Stimulated activated CD4-positive, alpha-beta T cell treated with anti-CD3 and anti-CD28 coated beads, Interleukin-12 subunit alpha, Interleukin-12 subunit beta, amount 100 ng/mL, for 24 hours (primary cell): Measurements from ENCODE around the gene HOXD12.

Experiments used
- DNase-seq, 2 experiments: peaks; one replicate each; pipeline ENCODE4 v3.0.0-alpha.2; 2020; ENCODE audit warnings: low read depth in 2 of 2

Gene HOXD12

DNA sequence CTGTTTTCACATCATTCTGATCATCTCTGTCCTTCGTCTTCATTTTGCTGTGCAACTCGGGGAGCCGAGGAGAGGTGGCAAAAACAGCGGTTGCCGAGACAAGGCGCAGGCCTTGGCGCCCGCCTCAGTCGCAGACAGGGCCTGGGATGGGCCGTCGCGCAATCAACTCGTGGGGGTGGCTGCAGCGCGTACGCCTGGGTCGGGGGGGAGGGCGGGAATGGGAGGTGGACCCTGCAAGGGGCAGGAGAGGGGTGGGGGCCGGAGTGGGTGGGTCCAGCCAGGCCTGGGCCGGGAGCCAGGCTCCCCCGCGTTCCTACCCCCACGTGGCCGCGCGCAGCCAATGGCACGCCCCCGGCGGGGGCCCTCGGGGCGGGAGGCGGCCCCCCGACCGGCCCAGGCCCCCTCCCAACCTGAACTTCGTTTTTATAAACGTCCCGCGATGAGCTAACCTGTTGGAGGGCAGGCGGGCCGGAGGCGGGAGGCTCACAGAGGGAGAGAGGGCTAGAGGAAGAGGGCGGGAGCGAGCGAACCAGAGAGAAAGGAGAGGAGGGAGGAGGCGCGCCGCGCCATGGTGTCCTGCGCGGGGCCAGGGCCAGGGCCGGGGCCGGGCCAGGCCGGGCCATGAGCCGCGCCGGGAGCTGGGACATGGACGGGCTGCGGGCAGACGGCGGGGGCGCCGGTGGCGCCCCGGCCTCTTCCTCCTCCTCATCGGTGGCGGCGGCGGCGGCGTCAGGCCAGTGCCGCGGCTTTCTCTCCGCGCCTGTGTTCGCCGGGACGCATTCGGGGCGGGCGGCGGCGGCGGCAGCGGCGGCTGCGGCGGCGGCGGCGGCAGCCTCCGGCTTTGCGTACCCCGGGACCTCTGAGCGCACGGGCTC, 7.1 kb upstream of the HOXD12 start, which contains the start of gene HOXD13:
TSS of gene HOXD13 (plus strand) at position 452 of the 875 bp plus-strand sequence. CDS start at position 622, 170 bp downstream.
- no peak for DNase-seq

GRCh38 chr2:176093145-176093897, 6.3 kb upstream of the HOXD12 start:
- DNase-seq, result no peak

DNA sequence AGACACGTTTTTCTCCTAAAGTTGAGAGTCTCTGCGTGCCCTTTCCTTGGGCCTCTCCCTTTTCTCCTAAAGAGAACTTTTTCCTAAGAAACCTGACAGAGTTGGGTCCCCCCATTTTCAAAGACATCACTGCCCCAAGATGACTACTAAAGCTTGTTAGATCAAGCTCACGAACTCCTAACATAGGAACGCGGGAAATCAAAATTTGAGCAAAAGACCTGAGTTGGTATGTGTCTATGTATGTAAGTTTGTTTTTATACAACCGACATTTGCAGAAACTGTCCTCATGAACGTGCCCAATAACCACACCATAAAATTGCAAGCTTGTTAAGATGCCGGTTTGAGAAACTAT, 5.7 kb upstream of the HOXD12 start:
- no peak for DNase-seq

DNA sequence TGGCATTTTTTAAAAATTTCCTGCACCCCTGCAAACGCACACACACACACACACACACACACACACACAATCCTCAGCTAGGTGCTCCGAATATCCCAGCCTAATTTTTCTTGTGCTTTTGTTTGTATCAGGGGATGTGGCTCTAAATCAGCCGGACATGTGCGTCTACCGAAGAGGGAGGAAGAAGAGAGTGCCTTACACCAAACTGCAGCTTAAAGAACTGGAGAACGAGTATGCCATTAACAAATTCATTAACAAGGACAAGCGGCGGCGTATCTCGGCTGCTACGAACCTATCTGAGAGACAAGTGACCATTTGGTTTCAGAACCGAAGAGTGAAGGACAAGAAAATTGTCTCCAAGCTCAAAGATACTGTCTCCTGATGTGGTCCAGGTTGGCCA, 5.2 kb upstream of the HOXD12 start:
- no peak for DNase-seq

GRCh38 chr2:176095421-176095820, 4.2 kb upstream of the HOXD12 start:
- no peak for DNase-seq

GRCh38 chr2:176096243-176096985, 3.2 kb upstream of the HOXD12 start:
- DNase-seq, result no peak

- peak; percentile 32 to 37 for DNase-seq
These were observed 2.4 kb upstream of the HOXD12 start for GRCh38 chr2:176096986-176097819.

- no peak for DNase-seq
These were observed 1.7 kb upstream of the HOXD12 start for GRCh38 chr2:176097820-176098365.

DNA sequence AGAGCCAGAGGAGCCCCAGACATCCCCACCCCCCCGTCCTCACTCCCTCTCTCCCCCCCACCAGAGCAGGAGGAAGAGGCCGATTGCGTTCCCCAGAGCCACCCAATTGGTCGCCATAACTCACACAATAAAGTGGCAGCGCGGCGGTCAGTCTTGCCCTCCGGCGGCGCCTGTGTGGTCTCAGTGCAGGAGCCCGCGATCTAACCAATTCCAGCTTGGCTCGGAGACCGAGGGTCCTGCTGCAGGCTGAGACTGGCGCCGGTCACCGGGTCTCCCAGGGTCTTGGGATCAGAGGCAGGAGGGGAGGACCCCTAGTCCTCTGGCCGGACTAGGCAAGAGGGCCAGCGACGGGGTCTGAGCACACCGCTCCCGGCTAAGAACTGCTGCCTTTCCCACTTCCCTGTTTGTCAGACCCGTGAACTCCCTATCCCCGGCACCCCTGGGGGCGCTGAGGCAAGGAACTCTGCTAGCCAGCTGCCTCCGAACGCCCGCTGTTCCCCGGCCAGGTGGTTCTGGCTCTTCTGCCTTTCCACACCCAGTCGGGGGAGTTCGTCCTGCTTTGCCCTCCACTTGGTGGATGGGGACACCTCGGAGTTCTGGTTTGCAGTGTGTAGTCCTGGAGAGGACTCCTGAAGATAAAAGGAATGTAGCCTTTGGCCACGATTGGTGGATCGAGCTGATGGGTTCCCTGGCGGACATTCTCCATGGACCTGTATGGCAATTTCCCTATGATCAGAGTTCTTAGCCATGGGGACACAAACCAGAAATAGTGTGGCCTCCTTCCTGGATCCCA, 1.0 kb upstream of the HOXD12 start:
- no peak for DNase-seq

DNA sequence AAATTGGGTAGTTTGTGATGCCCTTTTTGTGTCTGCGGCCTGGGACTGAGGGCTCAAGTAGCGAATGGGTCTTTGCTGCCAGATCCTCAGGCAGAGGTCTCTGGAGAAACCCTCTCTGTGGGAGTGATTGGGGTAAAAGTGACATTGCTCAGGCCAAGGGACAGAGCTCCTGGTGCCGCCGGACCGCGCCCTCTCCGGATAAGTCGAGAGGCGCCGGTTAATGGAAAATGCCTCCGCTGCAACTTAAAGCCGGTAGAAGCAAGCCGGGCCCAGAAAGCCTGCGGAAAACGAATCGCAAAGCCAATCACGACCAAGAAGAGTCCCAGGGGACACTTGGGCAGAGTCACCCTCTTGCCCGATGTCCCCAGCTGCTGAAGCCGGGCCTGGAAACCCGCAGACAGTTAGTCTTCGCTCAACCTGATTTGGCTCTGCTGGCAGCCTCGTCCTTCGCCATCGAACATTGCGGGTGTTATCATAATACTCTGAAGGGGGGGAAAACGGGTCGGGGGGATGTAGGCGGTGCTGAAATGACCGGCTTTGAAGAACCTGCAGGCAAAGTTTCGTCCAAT, 352 bp upstream of the HOXD12 start:
- no peak for DNase-seq

DNA sequence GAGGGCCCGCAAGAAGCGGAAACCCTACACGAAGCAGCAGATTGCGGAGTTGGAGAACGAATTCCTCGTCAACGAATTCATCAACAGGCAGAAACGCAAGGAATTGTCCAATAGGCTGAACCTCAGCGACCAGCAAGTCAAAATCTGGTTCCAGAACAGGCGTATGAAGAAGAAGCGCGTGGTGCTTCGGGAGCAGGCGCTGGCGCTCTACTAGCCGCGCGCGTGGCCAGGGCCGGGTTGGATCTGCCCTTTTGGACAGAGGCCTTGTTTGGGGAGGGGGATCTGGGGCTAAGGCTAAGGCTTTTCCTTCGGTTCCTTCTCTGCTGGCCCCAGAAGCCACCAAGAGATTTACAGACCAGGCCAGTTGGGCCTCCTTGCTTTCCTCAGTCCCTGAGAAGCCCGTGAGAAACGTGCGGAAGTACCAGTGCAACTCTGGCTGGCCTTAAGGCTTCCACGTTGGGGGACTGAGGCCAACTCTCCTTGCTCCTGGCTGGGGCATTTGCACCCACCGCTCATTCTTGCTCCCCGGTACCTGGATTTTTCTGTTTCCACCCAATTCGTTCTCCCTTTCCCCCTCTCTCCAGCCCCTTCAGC, 1.0 kb downstream of the HOXD12 start:
- no peak for DNase-seq

DNA sequence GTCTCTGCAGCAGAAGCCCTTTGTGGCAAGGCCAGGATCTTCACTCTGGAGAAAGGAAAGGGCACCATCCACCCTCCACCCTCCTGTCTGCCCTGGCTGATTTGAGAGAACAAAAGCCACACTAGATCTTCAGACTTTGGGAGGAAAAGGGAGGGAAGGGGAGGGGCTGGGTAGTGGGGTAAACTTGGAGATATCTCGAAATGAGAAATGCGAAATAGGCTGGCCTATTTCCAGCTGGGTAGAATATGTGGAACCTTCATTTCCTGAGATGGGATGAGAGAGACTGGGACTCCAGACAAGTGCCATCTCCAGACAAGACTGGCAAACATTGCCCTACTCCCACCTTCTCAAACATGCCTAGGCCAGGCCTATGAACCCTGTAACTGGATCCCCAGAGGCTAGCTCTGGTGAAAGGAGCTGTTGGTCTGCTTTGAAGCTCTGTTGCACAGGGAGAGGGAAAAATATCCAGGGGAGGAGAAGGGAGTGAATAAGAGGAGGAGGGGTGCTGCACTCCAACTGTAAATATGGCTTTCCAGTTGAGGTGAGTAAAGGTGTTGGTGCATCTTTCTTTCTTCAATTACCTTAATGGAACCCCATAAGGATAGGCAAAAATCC, 1.7 kb downstream of the HOXD12 start:
- no peak for DNase-seq

DNA sequence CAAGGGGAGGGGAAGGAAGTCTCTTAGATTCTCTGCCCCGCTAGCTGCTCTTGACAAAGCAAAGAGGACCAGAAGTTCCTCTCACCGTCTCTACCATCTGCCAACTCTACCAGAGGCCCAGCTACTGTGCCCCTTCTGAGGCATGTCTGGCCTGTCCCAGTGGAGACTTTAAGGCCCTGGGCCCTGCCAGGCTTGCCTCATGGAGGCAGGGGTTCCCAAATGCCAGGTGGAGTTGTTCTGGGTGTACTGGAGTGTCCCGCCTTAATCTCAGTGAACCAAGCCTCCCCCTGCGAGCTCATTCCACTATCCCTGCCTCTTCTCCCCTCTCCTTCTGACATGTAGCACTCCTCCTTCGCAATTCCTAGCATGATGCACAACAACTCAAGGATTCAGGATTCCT, 2.2 kb downstream of the HOXD12 start:
- no peak for DNase-seq

- DNase-seq, result no peak
These were observed 2.8 kb downstream of the HOXD12 start for GRCh38 chr2:176102309-176102866.

- DNase-seq, result no peak
These were observed 3.6 kb downstream of the HOXD12 start for GRCh38 chr2:176103194-176103593.

GRCh38 chr2:176103742-176104315, 4.2 kb downstream of the HOXD12 start:
- no peak for DNase-seq

DNA sequence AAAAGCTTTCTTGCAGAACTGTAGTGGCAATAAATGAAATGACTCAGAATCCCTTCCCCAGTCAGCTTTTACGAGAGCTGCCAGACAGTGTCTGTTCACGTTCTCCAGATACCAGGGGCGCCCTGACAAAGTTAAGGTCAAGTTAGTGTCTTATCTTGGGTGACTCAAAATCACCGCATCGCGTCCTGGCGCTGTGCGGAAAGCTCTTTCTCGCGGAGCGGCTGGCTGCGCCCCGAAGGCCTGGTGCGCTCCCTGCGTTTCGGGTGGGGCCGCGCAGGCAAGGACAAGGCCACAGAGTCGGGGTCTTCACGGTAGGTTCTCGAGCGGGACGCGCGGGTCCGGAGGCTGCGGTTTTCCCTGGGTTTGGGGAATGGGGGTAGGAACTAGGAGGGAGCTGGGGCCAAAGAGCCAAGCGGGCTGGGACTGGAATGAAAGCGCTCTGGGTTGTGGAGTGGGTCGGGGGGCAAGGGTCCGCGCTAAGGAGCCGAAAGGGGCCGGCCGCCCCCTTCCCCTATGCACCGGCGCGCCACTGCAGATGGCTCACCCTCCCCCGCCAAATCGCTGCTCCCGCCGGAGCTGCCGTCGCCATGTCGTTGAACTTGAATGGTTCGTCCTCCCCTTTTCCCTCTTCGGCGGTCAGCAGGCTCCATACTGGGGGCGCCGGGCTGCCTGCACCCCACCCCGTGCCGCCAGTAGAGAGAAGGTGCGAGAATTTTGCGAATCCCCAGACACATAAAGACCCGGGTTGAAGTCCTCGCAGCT, 4.9 kb downstream of the HOXD12 start:
- no peak for DNase-seq
